Neutrophil (primary cell): ENCODE data around the gene LRRFIP1.

Experiments
- H3K27ac ChIP-seq: fragments of 200-600 bp; sonication (generic); 2 replicates; pipeline ENCODE4 v1.5.1; 2016; ENCODE audit warnings: mild to moderate bottlenecking, moderate library complexity
- H3K27me3 ChIP-seq: fragments of 200-600 bp; sonication (generic); 2 replicates; pipeline ENCODE4 v1.6.0; 2016; ENCODE audit warnings: mild to moderate bottlenecking
- H3K36me3 ChIP-seq: fragments of 200-600 bp; sonication (generic); 2 replicates; pipeline ENCODE4 v1.5.1; 2017
- H3K4me1 ChIP-seq, 2 experiments: fragments of 200-600 bp in 1 of 2; sonication (generic) in 1 of 2; 1 replicate in 1 of 2; 2 replicates in 1 of 2; pipeline versions ENCODE4 v1.5.1 to v1.6.1; 2013 to 2016; ENCODE audit warnings: low read depth in 1 of 2, low read length in 1 of 2, mild to moderate bottlenecking in 1 of 2, moderate library complexity in 1 of 2; ENCODE audit not compliant: control insufficient read depth in 1 of 2, insufficient read depth in 1 of 2
- H3K4me3 ChIP-seq, 2 experiments: fragments of 200-600 bp in 1 of 2; sonication (generic) in 1 of 2; 1 replicate in 1 of 2; 2 replicates in 1 of 2; pipeline ENCODE4 v1.5.1; 2013 to 2016; ENCODE audit warnings: low read depth in 1 of 2, low read length in 1 of 2, mild to moderate bottlenecking in 1 of 2, moderate library complexity in 1 of 2
- H3K9me3 ChIP-seq: fragments of 200-600 bp; sonication (generic); 2 replicates; pipeline ENCODE4 v1.5.1; 2016
- CTCF ChIP-seq: fragments of 200-600 bp; sonication (generic); IDR thresholded peaks from 2 replicates; pipeline ENCODE4 v1.5.1; 2016; ENCODE audit warnings: antibody characterized with exemption

The LRRFIP1 gene

GRCh38 chr2:237643582-237644380, 16.4 kb downstream of the LRRFIP1 start:
- no peak for TF ChIP-seq CTCF
- no peak overlapping the region for H3K27ac ChIP-seq
- H3K4me3 ChIP-seq, result no peak overlapping the region
- no peaks in the 10 kb centered on the region for H3K9me3 ChIP-seq
- peaks cover 24% of the 10 kb centered on the region for H3K27me3 ChIP-seq
- H3K36me3 ChIP-seq, result no peaks in the 10 kb centered on the region
- H3K4me1 ChIP-seq, result peaks cover 3 to 4% of the 10 kb centered on the region in 2 experiments

GRCh38 chr2:237644381-237644703, 17.0 kb downstream of the LRRFIP1 start:
- Histone ChIP-seq H3K9me3 (no peaks in the 10 kb centered on the region), H3K27ac (no peak overlapping the region), H3K27me3 (peaks cover 19% of the 10 kb centered on the region), H3K36me3 (no peaks in the 10 kb centered on the region), H3K4me1 (peaks cover 7 to 9% of the 10 kb centered on the region in 2 experiments), H3K4me3 (no peak overlapping the region)
- no peak for TF ChIP-seq CTCF

- no peak for TF ChIP-seq CTCF
- Histone ChIP-seq H3K9me3 (no peaks in the 10 kb centered on the region), H3K36me3 (no peaks in the 10 kb centered on the region)
Observed at GRCh38 chr2:237645261-237645660, 17.9 kb downstream of the LRRFIP1 start.

GRCh38 chr2:237647176-237648015, 20.0 kb downstream of the LRRFIP1 start:
- H3K27me3 ChIP-seq, result peaks cover 8% of the 10 kb centered on the region
- no peaks in the 10 kb centered on the region for H3K36me3 ChIP-seq
- H3K4me1 ChIP-seq, result peaks cover 8 to 9% of the 10 kb centered on the region in 2 experiments
- TF ChIP-seq CTCF, result no peak
- H3K9me3 ChIP-seq, result no peaks in the 10 kb centered on the region
- no peak overlapping the region for H3K4me3 ChIP-seq
- H3K27ac ChIP-seq, result no peak overlapping the region

More at GRCh38 chr2:237645261-237645660, 17.9 kb downstream of the LRRFIP1 start:
- Histone ChIP-seq H3K4me1 (peaks cover 8 to 9% of the 10 kb centered on the region in 2 experiments), H3K4me3 (no peak overlapping the region), H3K27ac (no peak overlapping the region), H3K27me3 (peaks cover 11% of the 10 kb centered on the region)

GRCh38 chr2:237648016-237648381, 20.6 kb downstream of the LRRFIP1 start:
- H3K36me3 ChIP-seq, result no peaks in the 10 kb centered on the region
- H3K27ac ChIP-seq, result no peak overlapping the region
- TF ChIP-seq CTCF, result no peak

More at GRCh38 chr2:237648016-237648381, 20.6 kb downstream of the LRRFIP1 start:
- Histone ChIP-seq H3K4me1 (peaks cover 8 to 9% of the 10 kb centered on the region in 2 experiments), H3K9me3 (no peaks in the 10 kb centered on the region), H3K27me3 (peaks cover 8% of the 10 kb centered on the region), H3K4me3 (no peak overlapping the region)
